Measurements from ENCODE around the gene ZNF248.

Gene ZNF248

GRCh38 chr10:37737336-37737735 is 120.1 kb downstream of the ZNF248 start:
- no peak for DNase-seq

- DNase-seq, result no peak
Observed at GRCh38 chr10:37736120-37736519, 121.3 kb downstream of the ZNF248 start.

DNA sequence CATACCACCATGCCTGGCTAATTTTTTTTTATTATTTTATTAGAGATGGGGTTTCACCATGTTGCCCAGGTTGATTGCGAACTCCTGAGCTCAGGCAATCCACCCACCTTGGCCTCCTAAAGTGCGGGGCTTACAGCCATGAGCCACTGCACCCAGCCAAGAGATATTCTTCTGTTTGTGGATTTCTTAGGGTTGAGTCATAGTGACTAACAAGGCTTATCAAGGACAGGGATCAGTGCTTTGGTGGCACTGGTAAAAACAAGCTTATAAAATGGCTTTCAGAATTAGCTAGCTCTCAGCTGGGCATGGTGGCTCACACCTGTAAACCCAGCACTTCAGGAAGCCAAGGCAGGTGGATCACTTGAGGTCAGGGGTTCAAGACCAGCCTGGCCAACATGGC is 122.4 kb downstream of the ZNF248 start:
- DNase-seq, result no peak

Measured in stimulated activated CD4-positive, alpha-beta T cell treated with anti-CD3 and anti-CD28 coated beads, Interleukin-1b, Interleukin-23, amount 100 ng/mL, for 48 hours (primary cell).